ENCODE results near the gene FAM32A. TPM values are rescaled to one million over a fixed set of nuclear protein-coding genes. Genes with fewer than 3 reads are reported as not detected.

FAM32A gene
- total RNA-seq, 1 donor = 89.1 TPM

- DNase-seq (ENCODE audit: low read depth) = no peak
- no peak overlapping the region for H3K4me3 ChIP-seq (ENCODE audit: low read depth, low read length)
- TF ChIP-seq CTCF (IDR thresholded peaks at IDR 0.05; ENCODE audit: insufficient read depth, low read length) = no peak
Measured at GRCh38 chr19:16193466-16193865, 8.3 kb downstream of the FAM32A start.

- no peak for TF ChIP-seq CTCF (IDR thresholded peaks at IDR 0.05; ENCODE audit: insufficient read depth, low read length)
- peak; percentile 94 for DNase-seq (ENCODE audit: low read depth)
- H3K4me3 ChIP-seq (ENCODE audit: low read depth, low read length) = peak overlapping the region; percentile 97
Measured at GRCh38 chr19:16197188-16197621, 12.0 kb downstream of the FAM32A start.

- TF ChIP-seq CTCF (IDR thresholded peaks at IDR 0.05; ENCODE audit: insufficient read depth, low read length) = no peak
- H3K4me3 ChIP-seq (ENCODE audit: low read depth, low read length) = peak within 1 kb of the TSS; percentile 97
- peak; percentile 98 for DNase-seq (ENCODE audit: low read depth)
Measured at GRCh38 chr19:16197622-16198369, 12.6 kb downstream of the FAM32A start, which contains the start of gene AP1M1. TSS of gene AP1M1 (plus strand) at chr19:16197911. CDS start at chr19:16198027, 116 bp downstream.

GRCh38 chr19:16198370-16198651 lies 13.1 kb downstream of the FAM32A start:
- peak overlapping the region; percentile 97 for H3K4me3 ChIP-seq (ENCODE audit: low read depth, low read length)
- TF ChIP-seq CTCF (IDR thresholded peaks at IDR 0.05; ENCODE audit: insufficient read depth, low read length) = no peak
- no peak for DNase-seq (ENCODE audit: low read depth)

GRCh38 chr19:16199275-16199932 lies 14.2 kb downstream of the FAM32A start:
- TF ChIP-seq CTCF (IDR thresholded peaks at IDR 0.05; ENCODE audit: insufficient read depth, low read length) = no peak
- no peak for DNase-seq (ENCODE audit: low read depth)
- H3K4me3 ChIP-seq (ENCODE audit: low read depth, low read length) = peak overlapping the region; percentile 97

GRCh38 chr19:16200038-16201010 lies 15.1 kb downstream of the FAM32A start:
- no peak overlapping the region for H3K4me3 ChIP-seq (ENCODE audit: low read depth, low read length)

More at GRCh38 chr19:16200038-16201010, 15.1 kb downstream of the FAM32A start:
- DNase-seq (ENCODE audit: low read depth) = peak; percentile 66
- no peak for TF ChIP-seq CTCF (IDR thresholded peaks at IDR 0.05; ENCODE audit: insufficient read depth, low read length)

All from fibroblast of the aortic adventitia (primary cell).